ENCODE results near the gene EIF3K.

GRCh38 chr19:38675611-38676010 is 56.6 kb downstream of the EIF3K start:
- TF ChIP-seq BACH1 (IDR thresholded peaks at IDR 0.05; ENCODE audit: low read length), result no peak
- no peak for TF ChIP-seq RFX5 (IDR thresholded peaks at IDR 0.05; ENCODE audit: borderline replicate concordance, low read depth, low read length)
- TF ChIP-seq ATF3 (IDR thresholded peaks at IDR 0.05; ENCODE audit: insufficient read depth, low read depth, low read length), result no peak
- TF ChIP-seq CTCF (IDR thresholded peaks at IDR 0.05; ENCODE audit: control extremely low read depth in 1 of 3, insufficient read depth in 1 of 3, low read depth in 1 of 3, low read length in 3 of 3), result peak; percentile 20 to 32 (median 24); a peak in 3 of 4 replicates
- no peak for TF ChIP-seq NRF1 (IDR thresholded peaks at IDR 0.05; ENCODE audit: low read depth, low read length)
- TF ChIP-seq POLR2AphosphoS5 (IDR thresholded peaks at IDR 0.05; ENCODE audit: low read depth, low read length), result no peak
- TF ChIP-seq ZNF274 (IDR thresholded peaks at IDR 0.05; ENCODE audit: borderline replicate concordance, extremely low read depth, low read length), result no peak
- no peak for TF ChIP-seq PHF8 (conservative IDR thresholded peaks at IDR 0.05; ENCODE audit: low read depth, low read length)
- TF ChIP-seq SIRT6 (IDR thresholded peaks at IDR 0.05; ENCODE audit: low read length), result no peak
- TF ChIP-seq POLR2A (IDR thresholded peaks at IDR 0.05; ENCODE audit: control extremely low read depth in 1 of 2, low read depth in 2 of 2, low read length in 2 of 2), result no peak
- TF ChIP-seq EZH2 (IDR thresholded peaks at IDR 0.05; ENCODE audit: low read depth, low read length, severe bottlenecking), result no peak
- TF ChIP-seq KDM1A (IDR thresholded peaks at IDR 0.05; ENCODE audit: borderline replicate concordance, low read length), result no peak
- no peak for TF ChIP-seq SUZ12 (IDR thresholded peaks at IDR 0.05; ENCODE audit: low read length)
- TF ChIP-seq TEAD4 (IDR thresholded peaks at IDR 0.05; ENCODE audit: low read depth, low read length), result no peak

All from H1 (cell line).